GM23338 (cell line): Measurements from ENCODE around the gene DTYMK. TPM values are rescaled to one million over a fixed set of nuclear protein-coding genes. Genes with fewer than 3 reads are reported as not detected.

Experiments
- ATAC-seq: fragments of 200-7000 bp; cut with Tn5 transposase; 3 replicates; pipeline ENCODE4 v1.9.1; 2020
- DNase-seq: peaks from one replicate; pipeline ENCODE4 v3.0.0-alpha.2; 2015; ENCODE audit warnings: low spot score
- H2AFZ ChIP-seq: fragments of 200-600 bp; sonication (generic); 2 replicates; pipeline ENCODE4 v1.8.0; 2016; ENCODE audit warnings: antibody characterized with exemption, mild to moderate bottlenecking, moderate library complexity
- H3F3A ChIP-seq: fragments of 200-600 bp; sonication (generic); replicated peaks from 2 replicates; pipeline ENCODE4 v1.8.0; 2017; ENCODE audit warnings: antibody characterized with exemption, mixed run types, low read depth
- H3K27ac ChIP-seq: fragments of 200-600 bp; sonication (generic); 2 replicates; pipeline ENCODE4 v1.6.1; 2016; ENCODE audit warnings: low read depth
- H3K27me3 ChIP-seq: fragments of 200-600 bp; sonication (generic); 2 replicates; pipeline ENCODE4 v1.8.0; 2016; ENCODE audit warnings: mild to moderate bottlenecking, mixed run types, moderate library complexity; ENCODE audit not compliant: insufficient read depth
- H3K36me3 ChIP-seq: fragments of 200-600 bp; sonication (generic); 2 replicates; pipeline ENCODE4 v1.8.0; 2016; ENCODE audit warnings: mild to moderate bottlenecking; ENCODE audit not compliant: insufficient read depth
- H3K4me1 ChIP-seq: fragments of 200-600 bp; sonication (generic); 2 replicates; pipeline ENCODE4 v1.8.0; 2016; ENCODE audit warnings: mild to moderate bottlenecking, moderate library complexity; ENCODE audit not compliant: insufficient read depth
- H3K4me2 ChIP-seq: fragments of 200-600 bp; sonication (generic); 2 replicates; pipeline ENCODE4 v1.7.1; 2017; ENCODE audit warnings: mixed run types
- H3K4me3 ChIP-seq: fragments of 200-600 bp; sonication (generic); 2 replicates; pipeline ENCODE4 v1.6.1; 2016; ENCODE audit warnings: mixed run types
- H3K79me2 ChIP-seq: fragments of 200-600 bp; sonication (generic); replicated peaks from 2 replicates; pipeline ENCODE4 v1.8.0; 2017; ENCODE audit warnings: mild to moderate bottlenecking; ENCODE audit not compliant: insufficient read depth
- H3K9me2 ChIP-seq: fragments of 200-600 bp; sonication (generic); 2 replicates; pipeline ENCODE4 v1.8.0; 2017; ENCODE audit not compliant: insufficient read depth
- H4K20me1 ChIP-seq: fragments of 200-600 bp; sonication (generic); replicated peaks from 2 replicates; pipeline ENCODE4 v1.8.0; 2017; ENCODE audit warnings: mild to moderate bottlenecking; ENCODE audit not compliant: insufficient read depth
- H3K27ac Mint-ChIP-seq: 2 replicates; pipeline ENCODE4 v1.8.0; 2020; ENCODE audit warnings: inconsistent platforms, mild to moderate bottlenecking, moderate library complexity, mixed read lengths
- H3K27me3 Mint-ChIP-seq: 3 replicates; pipeline ENCODE4 v1.8.0; 2022; ENCODE audit warnings: low read depth, mild to moderate bottlenecking, moderate library complexity, mixed read lengths, inconsistent platforms; ENCODE audit not compliant: insufficient read depth, poor library complexity
- H3K36me3 Mint-ChIP-seq: 3 replicates; pipeline ENCODE4 v1.8.0; 2021; ENCODE audit warnings: low read depth, mild to moderate bottlenecking, inconsistent platforms, moderate library complexity, mixed read lengths
- H3K4me1 Mint-ChIP-seq: 3 replicates; pipeline ENCODE4 v1.8.0; 2020; ENCODE audit warnings: mild to moderate bottlenecking, inconsistent platforms, mixed read lengths
- H3K4me3 Mint-ChIP-seq: 3 replicates; pipeline ENCODE4 v1.8.0; 2021; ENCODE audit warnings: moderate library complexity, mild to moderate bottlenecking, inconsistent platforms, mixed read lengths
- H3K9me3 Mint-ChIP-seq: 3 replicates; pipeline ENCODE4 v1.8.0; 2020; ENCODE audit warnings: moderate library complexity, mild to moderate bottlenecking, inconsistent platforms, mixed read lengths
- CREB1 ChIP-seq: fragments of 250-450 bp; sonication (Bioruptor Pico); IDR thresholded peaks from 2 replicates; pipeline ENCODE4 v1.5.0; 2020; ENCODE audit warnings: low read depth, mild to moderate bottlenecking, moderate library complexity
- EZH2 ChIP-seq: fragments of 200-600 bp; sonication (generic); IDR thresholded peaks from one replicate; pipeline ENCODE4 v1.8.0; 2017; ENCODE audit warnings: antibody characterized with exemption, mild to moderate bottlenecking, low read depth; ENCODE audit not compliant: unreplicated experiment
- EZH2phosphoT487 ChIP-seq: fragments of 200-600 bp; sonication (generic); IDR thresholded peaks from one replicate; pipeline ENCODE4 v1.8.1; 2018; ENCODE audit warnings: antibody characterized with exemption; ENCODE audit not compliant: unreplicated experiment
- JUNB ChIP-seq: IDR thresholded peaks from one replicate; pipeline ENCODE4 v1.6.1; 2016; ENCODE audit warnings: antibody characterized with exemption; ENCODE audit not compliant: unreplicated experiment
- NANOG ChIP-seq: IDR thresholded peaks from 2 replicates; pipeline ENCODE4 v1.6.1; 2016; ENCODE audit warnings: antibody characterized with exemption, borderline replicate concordance
- POLR2AphosphoS5 ChIP-seq: IDR thresholded peaks from 2 replicates; pipeline ENCODE4 v1.6.1; 2016; ENCODE audit warnings: antibody characterized with exemption, low read depth
- STAT1 ChIP-seq: IDR thresholded peaks from one replicate; pipeline ENCODE4 v1.6.1; 2016; ENCODE audit warnings: antibody characterized with exemption; ENCODE audit not compliant: unreplicated experiment
- ZNF114 ChIP-seq: fragments of 250-450 bp; sonication (Bioruptor Pico); IDR thresholded peaks from 2 replicates; pipeline ENCODE4 v1.5.0; 2020; ENCODE audit warnings: mild to moderate bottlenecking, moderate library complexity
- ZNF331 ChIP-seq: fragments of 250-450 bp; sonication (Bioruptor Pico); IDR thresholded peaks from 2 replicates; pipeline ENCODE4 v1.5.0; 2020; ENCODE audit warnings: low read depth, mild to moderate bottlenecking, moderate library complexity
- polyA plus RNA-seq: library from polyadenylated mRNA; unstranded; fragments of >200 nt; fragmentation: Nextera tagmentation; extraction: Ambion mirVana; gene quantifications from 2 replicates; pipeline ENCODE4 v1.2.1, GENCODE V29; 2016
- total RNA-seq: library from RNA; depleted of rRNA; stranded (reverse); fragments of >200 nt; shearing (Covaris generic); gene quantifications from 2 replicates; pipeline ENCODE4 v1.2.3, GENCODE V29; 2014
- TF ChIP-seq, protein P1 (sequence below), 2 experiments: fragments of 200-600 bp in 1 of 2; sonication (generic) in 1 of 2; conservative IDR thresholded peaks; 2 replicates each; pipeline versions ENCODE4 v1.5.1 to v1.6.1; 2016 to 2017; ENCODE audit warnings: antibody characterized with exemption in 2 of 2, low read depth in 2 of 2, mild to moderate bottlenecking in 2 of 2, moderate library complexity in 1 of 2
- TF ChIP-seq, protein P2 (sequence below): IDR thresholded peaks from 2 replicates; pipeline ENCODE4 v1.6.1; 2016; ENCODE audit warnings: antibody characterized with exemption
- TF ChIP-seq, protein P3 (sequence below): fragments of 250-450 bp; sonication (Bioruptor Pico); IDR thresholded peaks from 2 replicates; pipeline ENCODE4 v1.5.0; 2020; ENCODE audit warnings: mild to moderate bottlenecking, moderate library complexity
- TF ChIP-seq, protein P4 (sequence below): IDR thresholded peaks from one replicate; pipeline ENCODE4 v1.6.1; 2018; ENCODE audit warnings: antibody characterized with exemption; ENCODE audit not compliant: unreplicated experiment

Gene DTYMK
- total and polyA plus RNA-seq, 2 experiments from 2014 or later, result 55.4 to 65.4 TPM

GRCh38 chr2:241722896-241723454 is 36.4 kb upstream of the DTYMK start:
- ATAC-seq (no peak), DNase-seq (no peak)
- H3K27ac Mint-ChIP-seq, result no peak overlapping the region

More at GRCh38 chr2:241722896-241723454, 36.4 kb upstream of the DTYMK start:
- Histone ChIP-seq H3K4me3 (no peak overlapping the region), H4K20me1 (peaks cover 9% of the 10 kb centered on the region), H3F3A (no peaks in the 10 kb centered on the region), H3K4me2 (no peak overlapping the region), H2AFZ (no peak overlapping the region), H3K27me3 (no peaks in the 10 kb centered on the region), H3K27ac (no peak overlapping the region), H3K9me2 (no peaks in the 10 kb centered on the region), H3K79me2 (no peaks in the 10 kb centered on the region), H3K4me1 (no peaks in the 10 kb centered on the region), H3K36me3 (peaks cover 7% of the 10 kb centered on the region)
- peaks cover 30% of the 10 kb centered on the region for H3K9me3 Mint-ChIP-seq
- no peak for TF ChIP-seq NANOG
- TF ChIP-seq ZNF114 (CRISPR knock-in tag), result no peak
- no peak for TF ChIP-seq CREB1 (CRISPR knock-in tag)
- TF ChIP-seq ZNF331 (CRISPR knock-in tag), result no peak
- TF ChIP-seq EZH2phosphoT487, result no peak
- TF ChIP-seq STAT1, result no peak
- TF ChIP-seq, protein P1, sequence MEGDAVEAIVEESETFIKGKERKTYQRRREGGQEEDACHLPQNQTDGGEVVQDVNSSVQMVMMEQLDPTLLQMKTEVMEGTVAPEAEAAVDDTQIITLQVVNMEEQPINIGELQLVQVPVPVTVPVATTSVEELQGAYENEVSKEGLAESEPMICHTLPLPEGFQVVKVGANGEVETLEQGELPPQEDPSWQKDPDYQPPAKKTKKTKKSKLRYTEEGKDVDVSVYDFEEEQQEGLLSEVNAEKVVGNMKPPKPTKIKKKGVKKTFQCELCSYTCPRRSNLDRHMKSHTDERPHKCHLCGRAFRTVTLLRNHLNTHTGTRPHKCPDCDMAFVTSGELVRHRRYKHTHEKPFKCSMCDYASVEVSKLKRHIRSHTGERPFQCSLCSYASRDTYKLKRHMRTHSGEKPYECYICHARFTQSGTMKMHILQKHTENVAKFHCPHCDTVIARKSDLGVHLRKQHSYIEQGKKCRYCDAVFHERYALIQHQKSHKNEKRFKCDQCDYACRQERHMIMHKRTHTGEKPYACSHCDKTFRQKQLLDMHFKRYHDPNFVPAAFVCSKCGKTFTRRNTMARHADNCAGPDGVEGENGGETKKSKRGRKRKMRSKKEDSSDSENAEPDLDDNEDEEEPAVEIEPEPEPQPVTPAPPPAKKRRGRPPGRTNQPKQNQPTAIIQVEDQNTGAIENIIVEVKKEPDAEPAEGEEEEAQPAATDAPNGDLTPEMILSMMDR (conservative IDR thresholded peaks at IDR 0.05; ENCODE audit: low read depth in 2 of 2), result no peak
- no peak for TF ChIP-seq EZH2
- TF ChIP-seq, protein P2, sequence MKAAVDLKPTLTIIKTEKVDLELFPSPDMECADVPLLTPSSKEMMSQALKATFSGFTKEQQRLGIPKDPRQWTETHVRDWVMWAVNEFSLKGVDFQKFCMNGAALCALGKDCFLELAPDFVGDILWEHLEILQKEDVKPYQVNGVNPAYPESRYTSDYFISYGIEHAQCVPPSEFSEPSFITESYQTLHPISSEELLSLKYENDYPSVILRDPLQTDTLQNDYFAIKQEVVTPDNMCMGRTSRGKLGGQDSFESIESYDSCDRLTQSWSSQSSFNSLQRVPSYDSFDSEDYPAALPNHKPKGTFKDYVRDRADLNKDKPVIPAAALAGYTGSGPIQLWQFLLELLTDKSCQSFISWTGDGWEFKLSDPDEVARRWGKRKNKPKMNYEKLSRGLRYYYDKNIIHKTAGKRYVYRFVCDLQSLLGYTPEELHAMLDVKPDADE, result no peak
- no peak for TF ChIP-seq JUNB
- TF ChIP-seq, protein P3, sequence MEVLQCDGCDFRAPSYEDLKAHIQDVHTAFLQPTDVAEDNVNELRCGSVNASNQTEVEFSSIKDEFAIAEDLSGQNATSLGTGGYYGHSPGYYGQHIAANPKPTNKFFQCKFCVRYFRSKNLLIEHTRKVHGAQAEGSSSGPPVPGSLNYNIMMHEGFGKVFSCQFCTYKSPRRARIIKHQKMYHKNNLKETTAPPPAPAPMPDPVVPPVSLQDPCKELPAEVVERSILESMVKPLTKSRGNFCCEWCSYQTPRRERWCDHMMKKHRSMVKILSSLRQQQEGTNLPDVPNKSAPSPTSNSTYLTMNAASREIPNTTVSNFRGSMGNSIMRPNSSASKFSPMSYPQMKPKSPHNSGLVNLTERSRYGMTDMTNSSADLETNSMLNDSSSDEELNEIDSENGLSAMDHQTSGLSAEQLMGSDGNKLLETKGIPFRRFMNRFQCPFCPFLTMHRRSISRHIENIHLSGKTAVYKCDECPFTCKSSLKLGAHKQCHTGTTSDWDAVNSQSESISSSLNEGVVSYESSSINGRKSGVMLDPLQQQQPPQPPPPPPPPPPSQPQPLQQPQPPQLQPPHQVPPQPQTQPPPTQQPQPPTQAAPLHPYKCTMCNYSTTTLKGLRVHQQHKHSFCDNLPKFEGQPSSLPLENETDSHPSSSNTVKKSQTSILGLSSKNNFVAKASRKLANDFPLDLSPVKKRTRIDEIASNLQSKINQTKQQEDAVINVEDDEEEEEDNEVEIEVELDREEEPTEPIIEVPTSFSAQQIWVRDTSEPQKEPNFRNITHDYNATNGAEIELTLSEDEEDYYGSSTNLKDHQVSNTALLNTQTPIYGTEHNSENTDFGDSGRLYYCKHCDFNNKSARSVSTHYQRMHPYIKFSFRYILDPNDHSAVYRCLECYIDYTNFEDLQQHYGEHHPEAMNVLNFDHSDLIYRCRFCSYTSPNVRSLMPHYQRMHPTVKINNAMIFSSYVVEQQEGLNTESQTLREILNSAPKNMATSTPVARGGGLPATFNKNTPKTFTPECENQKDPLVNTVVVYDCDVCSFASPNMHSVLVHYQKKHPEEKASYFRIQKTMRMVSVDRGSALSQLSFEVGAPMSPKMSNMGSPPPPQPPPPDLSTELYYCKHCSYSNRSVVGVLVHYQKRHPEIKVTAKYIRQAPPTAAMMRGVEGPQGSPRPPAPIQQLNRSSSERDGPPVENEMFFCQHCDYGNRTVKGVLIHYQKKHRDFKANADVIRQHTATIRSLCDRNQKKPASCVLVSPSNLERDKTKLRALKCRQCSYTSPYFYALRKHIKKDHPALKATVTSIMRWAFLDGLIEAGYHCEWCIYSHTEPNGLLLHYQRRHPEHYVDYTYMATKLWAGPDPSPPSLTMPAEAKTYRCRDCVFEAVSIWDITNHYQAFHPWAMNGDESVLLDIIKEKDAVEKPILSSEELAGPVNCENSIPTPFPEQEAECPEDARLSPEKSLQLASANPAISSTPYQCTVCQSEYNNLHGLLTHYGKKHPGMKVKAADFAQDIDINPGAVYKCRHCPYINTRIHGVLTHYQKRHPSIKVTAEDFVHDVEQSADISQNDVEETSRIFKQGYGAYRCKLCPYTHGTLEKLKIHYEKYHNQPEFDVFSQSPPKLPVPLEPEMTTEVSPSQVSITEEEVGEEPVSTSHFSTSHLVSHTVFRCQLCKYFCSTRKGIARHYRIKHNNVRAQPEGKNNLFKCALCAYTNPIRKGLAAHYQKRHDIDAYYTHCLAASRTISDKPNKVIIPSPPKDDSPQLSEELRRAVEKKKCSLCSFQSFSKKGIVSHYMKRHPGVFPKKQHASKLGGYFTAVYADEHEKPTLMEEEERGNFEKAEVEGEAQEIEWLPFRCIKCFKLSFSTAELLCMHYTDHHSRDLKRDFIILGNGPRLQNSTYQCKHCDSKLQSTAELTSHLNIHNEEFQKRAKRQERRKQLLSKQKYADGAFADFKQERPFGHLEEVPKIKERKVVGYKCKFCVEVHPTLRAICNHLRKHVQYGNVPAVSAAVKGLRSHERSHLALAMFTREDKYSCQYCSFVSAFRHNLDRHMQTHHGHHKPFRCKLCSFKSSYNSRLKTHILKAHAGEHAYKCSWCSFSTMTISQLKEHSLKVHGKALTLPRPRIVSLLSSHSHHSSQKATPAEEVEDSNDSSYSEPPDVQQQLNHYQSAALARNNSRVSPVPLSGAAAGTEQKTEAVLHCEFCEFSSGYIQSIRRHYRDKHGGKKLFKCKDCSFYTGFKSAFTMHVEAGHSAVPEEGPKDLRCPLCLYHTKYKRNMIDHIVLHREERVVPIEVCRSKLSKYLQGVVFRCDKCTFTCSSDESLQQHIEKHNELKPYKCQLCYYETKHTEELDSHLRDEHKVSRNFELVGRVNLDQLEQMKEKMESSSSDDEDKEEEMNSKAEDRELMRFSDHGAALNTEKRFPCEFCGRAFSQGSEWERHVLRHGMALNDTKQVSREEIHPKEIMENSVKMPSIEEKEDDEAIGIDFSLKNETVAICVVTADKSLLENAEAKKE, result no peak
- TF ChIP-seq, protein P4, sequence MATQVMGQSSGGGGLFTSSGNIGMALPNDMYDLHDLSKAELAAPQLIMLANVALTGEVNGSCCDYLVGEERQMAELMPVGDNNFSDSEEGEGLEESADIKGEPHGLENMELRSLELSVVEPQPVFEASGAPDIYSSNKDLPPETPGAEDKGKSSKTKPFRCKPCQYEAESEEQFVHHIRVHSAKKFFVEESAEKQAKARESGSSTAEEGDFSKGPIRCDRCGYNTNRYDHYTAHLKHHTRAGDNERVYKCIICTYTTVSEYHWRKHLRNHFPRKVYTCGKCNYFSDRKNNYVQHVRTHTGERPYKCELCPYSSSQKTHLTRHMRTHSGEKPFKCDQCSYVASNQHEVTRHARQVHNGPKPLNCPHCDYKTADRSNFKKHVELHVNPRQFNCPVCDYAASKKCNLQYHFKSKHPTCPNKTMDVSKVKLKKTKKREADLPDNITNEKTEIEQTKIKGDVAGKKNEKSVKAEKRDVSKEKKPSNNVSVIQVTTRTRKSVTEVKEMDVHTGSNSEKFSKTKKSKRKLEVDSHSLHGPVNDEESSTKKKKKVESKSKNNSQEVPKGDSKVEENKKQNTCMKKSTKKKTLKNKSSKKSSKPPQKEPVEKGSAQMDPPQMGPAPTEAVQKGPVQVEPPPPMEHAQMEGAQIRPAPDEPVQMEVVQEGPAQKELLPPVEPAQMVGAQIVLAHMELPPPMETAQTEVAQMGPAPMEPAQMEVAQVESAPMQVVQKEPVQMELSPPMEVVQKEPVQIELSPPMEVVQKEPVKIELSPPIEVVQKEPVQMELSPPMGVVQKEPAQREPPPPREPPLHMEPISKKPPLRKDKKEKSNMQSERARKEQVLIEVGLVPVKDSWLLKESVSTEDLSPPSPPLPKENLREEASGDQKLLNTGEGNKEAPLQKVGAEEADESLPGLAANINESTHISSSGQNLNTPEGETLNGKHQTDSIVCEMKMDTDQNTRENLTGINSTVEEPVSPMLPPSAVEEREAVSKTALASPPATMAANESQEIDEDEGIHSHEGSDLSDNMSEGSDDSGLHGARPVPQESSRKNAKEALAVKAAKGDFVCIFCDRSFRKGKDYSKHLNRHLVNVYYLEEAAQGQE, result no peak
- no peak for TF ChIP-seq POLR2AphosphoS5
- no peaks in the 10 kb centered on the region for H3K4me1 Mint-ChIP-seq
- H3K4me3 Mint-ChIP-seq, result no peak overlapping the region
- peaks cover 12% of the 10 kb centered on the region for H3K27me3 Mint-ChIP-seq
- peaks cover 64% of the 10 kb centered on the region for H3K36me3 Mint-ChIP-seq
